Anterior cingulate cortex (tissue), 58 donors: ENCODE results near the gene PLA2G4D.

Source experiments
- DNase-seq, 58 donors: peaks; one replicate each; lab custom pipeline; 2025; lab: John Stamatoyannopoulos, UW

Gene PLA2G4D

GRCh38 chr15:42128476-42128875, 34.1 kb upstream of the PLA2G4D start:
- no peak for DNase-seq

DNA sequence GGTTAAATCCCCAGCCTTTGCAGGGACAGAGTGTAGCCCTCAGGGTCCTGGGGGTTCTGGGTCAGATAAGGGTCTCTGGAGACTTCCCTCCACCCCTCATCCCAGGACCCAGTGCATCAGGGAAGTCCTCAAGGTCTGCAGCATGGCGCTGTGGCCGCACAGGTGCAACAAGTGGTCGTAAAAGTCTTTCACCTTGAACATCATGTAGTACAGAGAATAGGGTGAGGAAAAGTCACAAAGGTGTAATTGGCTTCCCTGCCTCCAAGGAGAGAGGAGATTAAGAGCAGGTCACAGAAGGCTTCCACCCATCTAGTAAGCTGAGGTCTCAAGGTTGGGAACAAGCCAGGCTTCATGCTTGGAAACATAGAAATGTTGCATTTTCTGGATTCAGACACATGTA, 29.2 kb upstream of the PLA2G4D start:
- DNase-seq = no peak

DNA sequence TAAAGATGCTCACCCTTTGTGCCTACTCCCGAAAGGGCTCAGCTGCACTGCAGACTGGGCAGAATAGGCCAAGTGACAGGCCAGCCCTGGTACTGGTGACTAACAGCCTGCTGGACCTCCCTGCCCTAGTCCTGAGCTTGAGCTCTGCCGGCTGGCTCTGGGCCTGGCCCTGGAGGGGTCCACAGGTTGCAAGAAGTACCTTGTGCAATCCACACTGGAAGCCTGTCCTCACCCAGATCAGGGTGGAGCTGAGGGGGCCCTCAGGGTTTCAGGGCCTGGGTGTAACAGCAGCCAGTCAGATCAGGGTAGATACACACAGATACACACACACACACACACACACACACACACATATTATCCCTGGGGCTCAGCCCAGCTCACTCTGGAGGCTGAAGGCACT, 27.3 kb upstream of the PLA2G4D start:
- no peak for DNase-seq

DNA sequence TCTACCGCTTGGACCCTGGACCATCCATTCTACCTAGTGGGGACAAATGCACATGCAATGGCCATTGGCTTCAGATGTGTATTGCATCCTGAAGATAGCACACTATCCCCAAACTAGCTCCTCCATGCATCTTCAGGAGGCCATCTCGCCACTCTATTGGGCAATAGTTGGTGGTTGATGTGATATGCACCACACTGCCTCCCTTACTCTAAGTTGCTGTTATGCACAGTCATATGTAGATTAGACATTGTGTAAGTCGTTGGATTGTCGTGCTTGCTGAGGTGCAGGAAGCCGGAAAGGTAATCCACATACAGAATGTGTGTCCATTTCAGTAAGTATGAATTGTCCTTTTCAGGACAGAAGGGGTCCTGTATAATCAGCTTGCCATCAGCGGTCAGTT, 26.7 kb upstream of the PLA2G4D start:
- DNase-seq = no peak

- DNase-seq = peak in 1 of 58 donors; percentile 37
Observed at GRCh38 chr15:42120285-42120684, 25.9 kb upstream of the PLA2G4D start.

DNA sequence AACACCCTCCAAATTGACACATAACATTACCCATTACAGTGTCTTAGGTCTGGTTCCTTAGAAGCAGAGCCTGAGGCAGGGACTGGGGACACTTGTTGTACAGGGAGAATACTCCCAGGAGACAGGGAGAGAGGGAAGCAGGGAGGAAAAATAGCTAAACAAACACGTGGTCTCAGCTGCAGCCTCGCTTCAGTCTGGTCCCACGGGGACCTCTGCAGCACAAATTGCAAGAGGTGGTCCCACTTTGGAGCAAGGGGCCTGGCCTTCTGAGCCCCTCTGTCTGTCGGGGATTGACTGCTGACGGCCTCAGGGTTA, 25.0 kb upstream of the PLA2G4D start:
- DNase-seq = no peak

- no peak for DNase-seq
Observed at GRCh38 chr15:42118650-42119445, 24.5 kb upstream of the PLA2G4D start.

DNA sequence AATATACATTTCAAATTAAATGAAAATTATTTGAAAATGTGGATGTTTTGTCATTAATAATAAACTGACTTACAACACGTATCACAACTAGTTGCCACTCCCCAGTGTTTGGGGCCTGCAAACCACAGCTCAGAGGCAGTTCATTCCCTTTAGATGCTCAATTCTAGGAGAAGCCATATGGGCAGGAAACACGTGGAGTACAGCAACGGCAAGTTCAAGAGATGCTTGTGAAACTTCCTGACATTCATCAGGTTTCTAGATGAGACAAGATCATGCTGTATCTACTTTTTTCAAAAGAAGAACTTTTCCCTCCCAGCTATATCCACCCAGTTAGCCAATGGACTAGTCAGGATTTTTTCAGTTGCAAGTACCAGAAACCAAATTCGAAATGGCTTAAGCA, 17.6 kb upstream of the PLA2G4D start:
- no peak for DNase-seq

DNA sequence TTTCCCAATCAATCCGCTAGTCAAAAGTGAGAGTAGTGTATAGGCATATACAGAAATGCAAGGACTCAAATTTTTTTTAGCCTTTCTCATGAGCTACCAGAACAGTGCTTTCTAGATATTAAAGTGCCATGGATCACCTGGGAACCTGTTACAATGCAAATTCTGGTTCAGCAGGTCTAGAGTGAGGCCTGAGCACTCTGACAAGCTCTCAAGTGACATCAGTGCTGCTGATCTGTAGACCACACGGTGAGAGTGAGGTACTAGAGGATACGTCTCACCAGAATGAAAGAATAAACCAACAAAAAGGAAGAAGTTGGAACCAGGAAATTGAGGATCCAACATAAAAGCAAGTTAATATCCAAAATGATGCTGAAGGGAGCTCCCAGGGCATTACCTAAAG, 16.0 kb upstream of the PLA2G4D start:
- no peak for DNase-seq

GRCh38 chr15:42108806-42109205, 14.4 kb upstream of the PLA2G4D start:
- DNase-seq = no peak

DNA sequence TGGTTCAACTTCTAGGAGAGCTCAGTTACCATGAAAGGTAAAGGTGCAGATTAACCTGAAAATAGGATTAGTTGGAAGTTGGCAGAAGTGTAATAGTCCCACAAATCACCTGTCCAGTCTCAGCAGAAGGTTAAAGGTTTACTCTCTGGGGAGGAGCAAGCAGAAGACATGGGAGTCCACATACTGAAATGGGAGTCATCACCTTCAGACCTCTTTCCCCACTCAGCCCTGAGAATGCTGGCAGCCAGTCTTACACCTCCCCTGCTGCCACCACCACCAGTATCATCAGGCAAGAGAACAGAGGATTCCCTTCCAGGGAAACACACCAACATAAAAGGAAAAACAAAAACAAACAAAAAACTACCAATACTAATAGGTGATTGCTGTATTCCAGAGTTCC, 13.8 kb upstream of the PLA2G4D start:
- no peak for DNase-seq

DNA sequence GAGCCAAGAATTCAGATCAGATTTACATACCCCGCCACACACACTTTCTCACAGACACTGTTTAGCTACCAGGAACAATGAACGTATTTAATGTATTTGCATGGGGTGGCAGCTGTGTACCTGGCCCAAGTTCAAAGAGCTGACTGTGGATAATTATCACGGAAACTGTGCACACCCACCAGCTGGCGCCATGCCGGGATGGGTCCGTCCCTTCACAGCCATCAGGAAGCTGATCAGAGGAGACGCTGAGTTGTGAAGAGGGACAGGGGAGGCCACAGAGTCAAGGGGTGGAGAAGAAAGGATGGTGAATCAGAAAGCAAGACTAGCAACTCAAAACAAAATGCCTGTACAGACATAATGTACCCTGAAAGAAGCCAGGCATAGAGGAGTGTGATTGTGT, 13.1 kb upstream of the PLA2G4D start:
- peak in 35 of 58 donors; percentile 9 to 71 (median 30) for DNase-seq

- DNase-seq = no peak
Observed at GRCh38 chr15:42106288-42106687, 11.9 kb upstream of the PLA2G4D start.

DNA sequence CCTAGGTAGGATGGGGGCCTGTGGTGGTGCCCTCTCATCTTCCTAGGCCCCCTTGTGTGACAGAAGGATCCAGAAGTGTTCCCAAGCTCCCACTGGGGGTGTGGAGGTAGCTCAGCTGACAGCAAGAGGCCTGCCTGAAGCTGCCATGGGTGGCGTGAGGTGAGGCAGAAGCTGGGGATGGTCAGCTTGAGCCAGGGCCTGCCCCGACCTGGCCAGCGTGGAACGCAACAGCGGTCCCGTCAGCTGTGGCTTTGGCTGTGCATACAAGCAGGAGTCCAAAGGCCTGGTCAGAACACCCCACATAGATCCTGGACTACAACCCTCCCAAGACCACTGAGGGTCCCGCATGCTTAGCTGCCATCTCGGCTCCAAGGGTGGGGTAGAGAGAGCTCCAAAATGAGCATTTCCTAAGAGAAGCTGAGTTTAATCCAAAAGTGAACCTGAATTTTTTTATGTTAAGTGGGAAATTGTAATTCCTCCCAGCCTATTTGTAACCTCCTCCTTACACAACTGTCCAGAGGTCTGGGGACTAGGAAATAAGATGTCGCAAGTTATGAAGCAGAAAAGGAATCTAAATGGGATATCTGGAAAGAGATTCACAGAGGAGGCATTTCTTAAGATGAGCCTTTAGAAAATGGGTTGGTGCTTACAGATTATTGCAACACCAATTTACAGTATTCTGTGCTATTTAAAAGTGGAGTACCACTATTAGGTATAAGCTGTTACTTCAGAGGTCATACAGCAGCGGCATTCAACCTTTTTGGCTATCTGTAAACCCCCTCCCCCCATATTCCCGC, 9.9 kb upstream of the PLA2G4D start:
- DNase-seq = no peak

GRCh38 chr15:42102646-42103235, 8.4 kb upstream of the PLA2G4D start:
- no peak for DNase-seq

DNA sequence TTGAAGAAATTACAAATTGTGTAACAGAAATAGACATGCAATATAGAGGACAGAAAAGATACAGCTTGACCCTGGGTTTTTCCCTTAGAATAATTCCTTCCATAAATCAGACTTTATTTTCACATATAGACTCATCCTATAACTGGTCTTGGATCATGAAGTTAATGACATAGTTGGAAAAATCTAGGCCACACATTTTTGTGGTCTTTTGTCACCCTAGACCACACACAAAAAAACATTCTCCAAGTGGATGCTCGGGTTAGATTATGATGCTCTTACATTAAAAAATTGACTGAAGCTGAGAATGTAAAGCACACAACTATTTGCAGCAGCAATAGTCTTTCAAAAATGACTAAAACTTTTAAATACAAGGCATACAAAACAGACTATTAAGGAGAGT, 7.5 kb upstream of the PLA2G4D start:
- DNase-seq = no peak

GRCh38 chr15:42100021-42100800, 5.8 kb upstream of the PLA2G4D start:
- no peak for DNase-seq

DNA sequence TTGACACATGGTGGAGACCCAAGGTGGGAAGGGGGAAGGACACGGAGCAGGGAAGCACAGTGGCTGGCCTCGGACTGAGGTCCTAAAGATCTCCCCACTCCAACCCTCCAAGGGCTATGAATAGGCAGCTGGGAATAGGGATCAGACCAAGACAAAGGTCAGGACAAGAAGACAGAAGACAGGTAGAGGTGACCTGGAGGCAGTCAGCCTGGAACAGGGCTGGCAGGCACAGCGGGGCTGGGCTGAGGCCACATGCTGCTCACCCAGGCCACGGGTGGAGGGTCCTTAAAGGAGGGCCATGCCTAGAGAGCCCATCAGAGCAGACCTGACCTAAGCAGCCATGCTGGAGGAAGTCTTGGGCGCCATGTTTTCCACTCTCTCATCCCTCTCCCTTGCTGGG, 2.7 kb upstream of the PLA2G4D start:
- DNase-seq = no peak

GRCh38 chr15:42093966-42094365, 396 bp downstream of the PLA2G4D start:
- DNase-seq = peak in 2 of 58 donors; percentile 12 to 28

GRCh38 chr15:42092398-42093318, 1.7 kb downstream of the PLA2G4D start:
- peak in 42 of 58 donors; percentile 9 to 77 (median 38) for DNase-seq
